ENCODE data around the gene CEND1.

DNA sequence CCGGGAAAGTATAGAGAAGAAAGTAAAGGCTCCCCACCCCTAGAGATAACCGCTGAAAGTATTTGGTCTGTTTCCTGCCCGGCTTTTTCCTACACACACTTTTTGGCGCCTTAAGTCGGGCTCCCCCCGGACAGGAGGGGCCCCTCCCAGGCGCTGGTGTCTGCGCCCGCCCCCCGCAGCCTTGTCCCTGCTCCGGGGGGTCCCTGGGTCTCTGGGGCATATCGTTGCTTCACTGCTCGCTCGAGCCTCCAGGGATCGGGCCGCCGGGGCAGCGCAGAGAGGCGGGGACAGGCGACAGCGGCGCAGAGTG is 36.9 kb upstream of the CEND1 start:
- TF ChIP-seq, protein P1, sequence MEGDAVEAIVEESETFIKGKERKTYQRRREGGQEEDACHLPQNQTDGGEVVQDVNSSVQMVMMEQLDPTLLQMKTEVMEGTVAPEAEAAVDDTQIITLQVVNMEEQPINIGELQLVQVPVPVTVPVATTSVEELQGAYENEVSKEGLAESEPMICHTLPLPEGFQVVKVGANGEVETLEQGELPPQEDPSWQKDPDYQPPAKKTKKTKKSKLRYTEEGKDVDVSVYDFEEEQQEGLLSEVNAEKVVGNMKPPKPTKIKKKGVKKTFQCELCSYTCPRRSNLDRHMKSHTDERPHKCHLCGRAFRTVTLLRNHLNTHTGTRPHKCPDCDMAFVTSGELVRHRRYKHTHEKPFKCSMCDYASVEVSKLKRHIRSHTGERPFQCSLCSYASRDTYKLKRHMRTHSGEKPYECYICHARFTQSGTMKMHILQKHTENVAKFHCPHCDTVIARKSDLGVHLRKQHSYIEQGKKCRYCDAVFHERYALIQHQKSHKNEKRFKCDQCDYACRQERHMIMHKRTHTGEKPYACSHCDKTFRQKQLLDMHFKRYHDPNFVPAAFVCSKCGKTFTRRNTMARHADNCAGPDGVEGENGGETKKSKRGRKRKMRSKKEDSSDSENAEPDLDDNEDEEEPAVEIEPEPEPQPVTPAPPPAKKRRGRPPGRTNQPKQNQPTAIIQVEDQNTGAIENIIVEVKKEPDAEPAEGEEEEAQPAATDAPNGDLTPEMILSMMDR (IDR thresholded peaks at IDR 0.05) = no peak
- no peak for TF ChIP-seq POLR2A (IDR thresholded peaks at IDR 0.05)
